BLaER1 (cell line): ENCODE results near the gene ANTXR1.

Experiments used
- H3K27ac ChIP-seq: shearing (Covaris generic); formaldehyde crosslinking; 2 replicates; pipeline ENCODE4 v1.8.1; 2022
- H3K27me3 ChIP-seq: shearing (Covaris generic); formaldehyde crosslinking; 2 replicates; pipeline ENCODE4 v1.8.1; 2022
- H3K36me3 ChIP-seq: shearing (Covaris generic); formaldehyde crosslinking; 2 replicates; pipeline ENCODE4 v1.8.1; 2022
- H3K4me1 ChIP-seq: shearing (Covaris generic); formaldehyde crosslinking; 2 replicates; pipeline ENCODE4 v1.8.1; 2022
- H3K4me2 ChIP-seq: shearing (Covaris generic); formaldehyde crosslinking; 2 replicates; pipeline ENCODE4 v1.8.1; 2022
- H3K4me3 ChIP-seq: shearing (Covaris generic); formaldehyde crosslinking; 2 replicates; pipeline ENCODE4 v1.8.1; 2022
- H3K9ac ChIP-seq: shearing (Covaris generic); formaldehyde crosslinking; 2 replicates; pipeline ENCODE4 v1.8.1; 2022
- H3K9me3 ChIP-seq: shearing (Covaris generic); formaldehyde crosslinking; 2 replicates; pipeline ENCODE4 v1.8.1; 2022
- H4K20me1 ChIP-seq: shearing (Covaris generic); formaldehyde crosslinking; 2 replicates; pipeline ENCODE4 v1.8.1; 2022
- Cebpa-rat ChIP-seq: shearing (Covaris generic); IDR thresholded peaks from 2 replicates; pipeline ENCODE4 v1.8.1; 2022

Gene ANTXR1

GRCh38 chr2:69081001-69081580 lies 68.1 kb downstream of the ANTXR1 start:
- H3K9me3 ChIP-seq, result no peaks in the 10 kb centered on the region
- H3K27ac ChIP-seq, result no peak overlapping the region
- H3K36me3 ChIP-seq, result no peaks in the 10 kb centered on the region
- H3K4me2 ChIP-seq, result no peak overlapping the region
- no peak overlapping the region for H3K9ac ChIP-seq
- TF ChIP-seq Cebpa-rat, result no peak
- H3K27me3 ChIP-seq, result no peaks in the 10 kb centered on the region
- H3K4me3 ChIP-seq, result no peak overlapping the region
- no peaks in the 10 kb centered on the region for H4K20me1 ChIP-seq
- 0 out of 2 replicates have a peak, but pooled peaks cover under 1% of the 10 kb centered on the region for H3K4me1 ChIP-seq

- no peaks in the 10 kb centered on the region for H4K20me1 ChIP-seq
- H3K27me3 ChIP-seq, result no peaks in the 10 kb centered on the region
- no peak overlapping the region for H3K27ac ChIP-seq
- no peak for TF ChIP-seq Cebpa-rat
- no peak overlapping the region for H3K4me3 ChIP-seq
- no peak overlapping the region for H3K9ac ChIP-seq
- 0 out of 2 replicates have a peak, but pooled peaks cover 5% of the 10 kb centered on the region for H3K4me1 ChIP-seq
- H3K4me2 ChIP-seq, result no peak overlapping the region
- H3K36me3 ChIP-seq, result no peaks in the 10 kb centered on the region
- H3K9me3 ChIP-seq, result no peaks in the 10 kb centered on the region
Observed at GRCh38 chr2:69081757-69082156, 68.8 kb downstream of the ANTXR1 start.

- Histone ChIP-seq H3K27me3 (no peaks in the 10 kb centered on the region), H3K4me1 (0 out of 2 replicates have a peak, but pooled peaks cover 5% of the 10 kb centered on the region), H3K36me3 (no peaks in the 10 kb centered on the region), H3K9me3 (no peaks in the 10 kb centered on the region), H3K27ac (no peak overlapping the region), H3K9ac (no peak overlapping the region), H3K4me2 (no peak overlapping the region), H4K20me1 (no peaks in the 10 kb centered on the region), H3K4me3 (no peak overlapping the region)
- no peak for TF ChIP-seq Cebpa-rat
Observed at GRCh38 chr2:69082430-69082997, 69.5 kb downstream of the ANTXR1 start.

- H3K4me3 ChIP-seq, result no peak overlapping the region
- no peak overlapping the region for H3K27ac ChIP-seq
- no peaks in the 10 kb centered on the region for H3K27me3 ChIP-seq
- H3K9ac ChIP-seq, result no peak overlapping the region
- H3K36me3 ChIP-seq, result no peaks in the 10 kb centered on the region
- no peak overlapping the region for H3K4me2 ChIP-seq
- H3K4me1 ChIP-seq, result 0 out of 2 replicates have a peak, but pooled peaks cover 5% of the 10 kb centered on the region
- TF ChIP-seq Cebpa-rat, result no peak
- no peaks in the 10 kb centered on the region for H3K9me3 ChIP-seq
- no peaks in the 10 kb centered on the region for H4K20me1 ChIP-seq
Observed at GRCh38 chr2:69083235-69083748, 70.3 kb downstream of the ANTXR1 start.

GRCh38 chr2:69084492-69084891 lies 71.5 kb downstream of the ANTXR1 start:
- H3K27ac ChIP-seq, result no peak overlapping the region
- H3K4me2 ChIP-seq, result no peak overlapping the region
- H3K4me1 ChIP-seq, result 0 out of 2 replicates have a peak, but pooled peaks cover 5% of the 10 kb centered on the region

GRCh38 chr2:69086466-69086865 lies 73.5 kb downstream of the ANTXR1 start:
- no peak overlapping the region for H3K27ac ChIP-seq
- H4K20me1 ChIP-seq, result no peaks in the 10 kb centered on the region
- no peaks in the 10 kb centered on the region for H3K27me3 ChIP-seq
- 0 out of 2 replicates have a peak, but pooled peaks cover 5% of the 10 kb centered on the region for H3K4me1 ChIP-seq
- H3K36me3 ChIP-seq, result no peaks in the 10 kb centered on the region
- no peak overlapping the region for H3K4me3 ChIP-seq
- H3K9ac ChIP-seq, result no peak overlapping the region
- H3K9me3 ChIP-seq, result no peaks in the 10 kb centered on the region
- TF ChIP-seq Cebpa-rat, result no peak
- no peak overlapping the region for H3K4me2 ChIP-seq

More at GRCh38 chr2:69084492-69084891, 71.5 kb downstream of the ANTXR1 start:
- H4K20me1 ChIP-seq, result no peaks in the 10 kb centered on the region
- H3K27me3 ChIP-seq, result no peaks in the 10 kb centered on the region
- H3K9me3 ChIP-seq, result no peaks in the 10 kb centered on the region
- no peak for TF ChIP-seq Cebpa-rat
- H3K9ac ChIP-seq, result no peak overlapping the region
- no peaks in the 10 kb centered on the region for H3K36me3 ChIP-seq
- no peak overlapping the region for H3K4me3 ChIP-seq

- H3K9me3 ChIP-seq, result no peaks in the 10 kb centered on the region
- H3K27me3 ChIP-seq, result no peaks in the 10 kb centered on the region
- no peaks in the 10 kb centered on the region for H4K20me1 ChIP-seq
- no peak for TF ChIP-seq Cebpa-rat
- H3K27ac ChIP-seq, result no peak overlapping the region
- H3K36me3 ChIP-seq, result no peaks in the 10 kb centered on the region
- no peak overlapping the region for H3K9ac ChIP-seq
- 0 out of 2 replicates have a peak, but pooled peaks cover 5% of the 10 kb centered on the region for H3K4me1 ChIP-seq
- H3K4me2 ChIP-seq, result no peak overlapping the region
- no peak overlapping the region for H3K4me3 ChIP-seq
Observed at GRCh38 chr2:69087211-69087911, 74.4 kb downstream of the ANTXR1 start.

GRCh38 chr2:69087912-69088240 lies 74.9 kb downstream of the ANTXR1 start:
- Histone ChIP-seq H3K27me3 (no peaks in the 10 kb centered on the region), H3K4me2 (no peak overlapping the region), H3K36me3 (no peaks in the 10 kb centered on the region), H3K9ac (no peak overlapping the region), H3K27ac (no peak overlapping the region), H4K20me1 (no peaks in the 10 kb centered on the region), H3K9me3 (no peaks in the 10 kb centered on the region), H3K4me1 (0 out of 2 replicates have a peak, but pooled peaks cover 5% of the 10 kb centered on the region), H3K4me3 (no peak overlapping the region)
- no peak for TF ChIP-seq Cebpa-rat

- no peak overlapping the region for H3K27ac ChIP-seq
- H3K9me3 ChIP-seq, result no peaks in the 10 kb centered on the region
- no peaks in the 10 kb centered on the region for H4K20me1 ChIP-seq
- TF ChIP-seq Cebpa-rat, result no peak
- H3K9ac ChIP-seq, result no peak overlapping the region
- no peak overlapping the region for H3K4me2 ChIP-seq
- H3K27me3 ChIP-seq, result no peaks in the 10 kb centered on the region
- H3K4me1 ChIP-seq, result 0 out of 2 replicates have a peak, but pooled peaks cover 5% of the 10 kb centered on the region
- H3K4me3 ChIP-seq, result no peak overlapping the region
- no peaks in the 10 kb centered on the region for H3K36me3 ChIP-seq
Observed at GRCh38 chr2:69088466-69088865, 75.5 kb downstream of the ANTXR1 start.

- Histone ChIP-seq H3K27me3 (no peaks in the 10 kb centered on the region), H3K9ac (no peak overlapping the region), H3K4me1 (0 out of 2 replicates have a peak, but pooled peaks cover 5% of the 10 kb centered on the region), H3K36me3 (no peaks in the 10 kb centered on the region), H3K9me3 (no peaks in the 10 kb centered on the region), H4K20me1 (no peaks in the 10 kb centered on the region), H3K4me2 (no peak overlapping the region), H3K4me3 (no peak overlapping the region), H3K27ac (no peak overlapping the region)
- no peak; the same call in 1 of the 2 replicates for TF ChIP-seq Cebpa-rat
Observed at GRCh38 chr2:69089266-69089665, 76.3 kb downstream of the ANTXR1 start.
